HepG2 (cell line): ENCODE measurements around the gene GDF9. TPM values are rescaled to one million over a fixed set of nuclear protein-coding genes. Genes with fewer than 3 reads are reported as not detected.

Experiments
- ATAD3A ChIP-seq: sonication (generic); formaldehyde crosslinking; IDR thresholded peaks from 2 replicates; pipeline ENCODE4 v1.4.0; 2020; ENCODE audit warnings: missing genetic modification reagents
- ATF1 ChIP-seq: IDR thresholded peaks from 2 replicates; pipeline ENCODE4 v1.6.1; 2016; ENCODE audit warnings: mild to moderate bottlenecking, control low read depth
- CCDC6 ChIP-seq: sonication (generic); formaldehyde crosslinking; IDR thresholded peaks from 2 replicates; pipeline ENCODE4 v1.8.1; 2022; ENCODE audit warnings: mild to moderate bottlenecking, missing genetic modification reagents, moderate library complexity
- HOXA9 ChIP-seq: sonication (generic); formaldehyde crosslinking; IDR thresholded peaks from 2 replicates; pipeline ENCODE4 v1.8.1; 2022; ENCODE audit warnings: missing genetic modification reagents, mild to moderate bottlenecking, moderate library complexity, borderline replicate concordance
- MED13 ChIP-seq: sonication (generic); formaldehyde crosslinking; IDR thresholded peaks from 2 replicates; pipeline ENCODE4 v1.5.0; 2020; ENCODE audit warnings: missing genetic modification reagents
- PHF21A ChIP-seq: sonication (generic); formaldehyde crosslinking; IDR thresholded peaks from 2 replicates; pipeline ENCODE4 v1.5.0; 2020; ENCODE audit warnings: mild to moderate bottlenecking, missing genetic modification reagents
- ZNF430 ChIP-seq: sonication (generic); formaldehyde crosslinking; IDR thresholded peaks from 2 replicates; pipeline ENCODE4 v1.9.0; 2021; ENCODE audit warnings: mild to moderate bottlenecking, missing genetic modification reagents
- ZNF629 ChIP-seq: sonication (generic); formaldehyde crosslinking; conservative IDR thresholded peaks from 2 replicates; pipeline ENCODE4 v1.5.0; 2020; ENCODE audit warnings: missing genetic modification reagents
- polyA plus RNA-seq, 8 experiments: library from polyadenylated mRNA; depleted of rRNA in 3 of 8; stranded (reverse) in 7 of 8; unstranded in 1 of 8; fragments of >200 nt; fragmentation: Illumina TruSeq in 4 of 8; extraction: Trizol in 4 of 8; gene quantifications; 2 replicates each; pipeline versions ENCODE4 v1.2.1 to v1.2.3, GENCODE V29; 2011 to 2016; ENCODE audit warnings: low read depth in 4 of 8, missing spikeins in 1 of 8, mixed read lengths in 1 of 8; ENCODE audit not compliant: insufficient read depth in 1 of 8
- total RNA-seq, 5 experiments: library from RNA; depleted of rRNA; stranded (reverse); fragments of >200 nt; fragmentation: Illumina TruSeq; extraction: Trizol; gene quantifications; 2 replicates each; pipeline ENCODE4 v1.2.3, GENCODE V29; 2016; ENCODE audit warnings: low read depth in 1 of 5
- TF ChIP-seq, protein P1 (sequence below): sonication (generic); formaldehyde crosslinking; conservative IDR thresholded peaks from 2 replicates; pipeline ENCODE4 v1.4.0; 2020; ENCODE audit warnings: missing genetic modification reagents
- TF ChIP-seq, protein P2 (sequence below): sonication (generic); formaldehyde crosslinking; IDR thresholded peaks from 2 replicates; pipeline ENCODE4 v1.4.0; 2020; ENCODE audit warnings: missing genetic modification reagents
- TF ChIP-seq, protein P3 (sequence below): IDR thresholded peaks from 2 replicates; pipeline ENCODE4 v1.6.1; 2016; ENCODE audit warnings: mild to moderate bottlenecking

Gene GDF9
- total and polyA plus RNA-seq, 2 of the 13 experiments (the other 11 are each of a cell fraction or from before 2014, with no cell fraction given) = 0.33 to 0.38 TPM

DNA sequence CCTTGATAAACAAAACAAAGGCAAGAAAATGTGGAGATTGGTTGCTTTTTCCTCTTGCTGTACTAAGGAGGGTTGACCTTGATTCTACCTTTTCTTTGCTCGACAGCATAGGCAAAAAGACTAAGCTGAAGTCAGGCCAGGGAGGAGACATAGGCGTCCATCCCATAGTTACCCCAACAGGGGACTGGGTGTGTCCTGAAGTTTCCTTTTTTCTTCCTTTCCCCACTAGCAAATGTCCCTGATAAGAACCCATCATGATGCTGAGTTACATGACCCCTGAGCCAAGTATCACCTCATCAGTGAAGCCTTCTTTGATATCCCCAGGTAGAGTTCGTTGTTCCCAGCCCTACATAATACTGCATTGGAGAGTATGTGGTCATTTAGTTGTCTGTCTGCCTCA is 26.0 kb downstream of the GDF9 start (continued):
- TF ChIP-seq, protein P1, sequence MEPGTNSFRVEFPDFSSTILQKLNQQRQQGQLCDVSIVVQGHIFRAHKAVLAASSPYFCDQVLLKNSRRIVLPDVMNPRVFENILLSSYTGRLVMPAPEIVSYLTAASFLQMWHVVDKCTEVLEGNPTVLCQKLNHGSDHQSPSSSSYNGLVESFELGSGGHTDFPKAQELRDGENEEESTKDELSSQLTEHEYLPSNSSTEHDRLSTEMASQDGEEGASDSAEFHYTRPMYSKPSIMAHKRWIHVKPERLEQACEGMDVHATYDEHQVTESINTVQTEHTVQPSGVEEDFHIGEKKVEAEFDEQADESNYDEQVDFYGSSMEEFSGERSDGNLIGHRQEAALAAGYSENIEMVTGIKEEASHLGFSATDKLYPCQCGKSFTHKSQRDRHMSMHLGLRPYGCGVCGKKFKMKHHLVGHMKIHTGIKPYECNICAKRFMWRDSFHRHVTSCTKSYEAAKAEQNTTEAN = peak; percentile 2; the same call in 1 of the 2 replicates
- TF ChIP-seq ZNF430 (CRISPR knock-in tag) = no peak
- TF ChIP-seq MED13 (CRISPR knock-in tag) = no peak
- TF ChIP-seq HOXA9 = no peak
- no peak for TF ChIP-seq ATAD3A
- TF ChIP-seq PHF21A (CRISPR knock-in tag) = 0 out of 2 replicates have a peak, but pooled peaks have one; percentile 12
- no peak for TF ChIP-seq ZNF629 (CRISPR knock-in tag)
- TF ChIP-seq, protein P2, sequence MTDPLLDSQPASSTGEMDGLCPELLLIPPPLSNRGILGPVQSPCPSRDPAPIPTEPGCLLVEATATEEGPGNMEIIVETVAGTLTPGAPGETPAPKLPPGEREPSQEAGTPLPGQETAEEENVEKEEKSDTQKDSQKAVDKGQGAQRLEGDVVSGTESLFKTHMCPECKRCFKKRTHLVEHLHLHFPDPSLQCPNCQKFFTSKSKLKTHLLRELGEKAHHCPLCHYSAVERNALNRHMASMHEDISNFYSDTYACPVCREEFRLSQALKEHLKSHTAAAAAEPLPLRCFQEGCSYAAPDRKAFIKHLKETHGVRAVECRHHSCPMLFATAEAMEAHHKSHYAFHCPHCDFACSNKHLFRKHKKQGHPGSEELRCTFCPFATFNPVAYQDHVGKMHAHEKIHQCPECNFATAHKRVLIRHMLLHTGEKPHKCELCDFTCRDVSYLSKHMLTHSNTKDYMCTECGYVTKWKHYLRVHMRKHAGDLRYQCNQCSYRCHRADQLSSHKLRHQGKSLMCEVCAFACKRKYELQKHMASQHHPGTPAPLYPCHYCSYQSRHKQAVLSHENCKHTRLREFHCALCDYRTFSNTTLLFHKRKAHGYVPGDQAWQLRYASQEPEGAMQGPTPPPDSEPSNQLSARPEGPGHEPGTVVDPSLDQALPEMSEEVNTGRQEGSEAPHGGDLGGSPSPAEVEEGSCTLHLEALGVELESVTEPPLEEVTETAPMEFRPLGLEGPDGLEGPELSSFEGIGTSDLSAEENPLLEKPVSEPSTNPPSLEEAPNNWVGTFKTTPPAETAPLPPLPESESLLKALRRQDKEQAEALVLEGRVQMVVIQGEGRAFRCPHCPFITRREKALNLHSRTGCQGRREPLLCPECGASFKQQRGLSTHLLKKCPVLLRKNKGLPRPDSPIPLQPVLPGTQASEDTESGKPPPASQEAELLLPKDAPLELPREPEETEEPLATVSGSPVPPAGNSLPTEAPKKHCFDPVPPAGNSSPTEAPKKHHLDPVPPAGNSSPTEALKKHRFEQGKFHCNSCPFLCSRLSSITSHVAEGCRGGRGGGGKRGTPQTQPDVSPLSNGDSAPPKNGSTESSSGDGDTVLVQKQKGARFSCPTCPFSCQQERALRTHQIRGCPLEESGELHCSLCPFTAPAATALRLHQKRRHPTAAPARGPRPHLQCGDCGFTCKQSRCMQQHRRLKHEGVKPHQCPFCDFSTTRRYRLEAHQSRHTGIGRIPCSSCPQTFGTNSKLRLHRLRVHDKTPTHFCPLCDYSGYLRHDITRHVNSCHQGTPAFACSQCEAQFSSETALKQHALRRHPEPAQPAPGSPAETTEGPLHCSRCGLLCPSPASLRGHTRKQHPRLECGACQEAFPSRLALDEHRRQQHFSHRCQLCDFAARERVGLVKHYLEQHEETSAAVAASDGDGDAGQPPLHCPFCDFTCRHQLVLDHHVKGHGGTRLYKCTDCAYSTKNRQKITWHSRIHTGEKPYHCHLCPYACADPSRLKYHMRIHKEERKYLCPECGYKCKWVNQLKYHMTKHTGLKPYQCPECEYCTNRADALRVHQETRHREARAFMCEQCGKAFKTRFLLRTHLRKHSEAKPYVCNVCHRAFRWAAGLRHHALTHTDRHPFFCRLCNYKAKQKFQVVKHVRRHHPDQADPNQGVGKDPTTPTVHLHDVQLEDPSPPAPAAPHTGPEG = 0 out of 2 replicates have a peak, but pooled peaks have one; percentile 15
- 0 out of 2 replicates have a peak, but pooled peaks have one; percentile 9 for TF ChIP-seq ATF1 (CRISPR knock-in tag)
- TF ChIP-seq, protein P3, sequence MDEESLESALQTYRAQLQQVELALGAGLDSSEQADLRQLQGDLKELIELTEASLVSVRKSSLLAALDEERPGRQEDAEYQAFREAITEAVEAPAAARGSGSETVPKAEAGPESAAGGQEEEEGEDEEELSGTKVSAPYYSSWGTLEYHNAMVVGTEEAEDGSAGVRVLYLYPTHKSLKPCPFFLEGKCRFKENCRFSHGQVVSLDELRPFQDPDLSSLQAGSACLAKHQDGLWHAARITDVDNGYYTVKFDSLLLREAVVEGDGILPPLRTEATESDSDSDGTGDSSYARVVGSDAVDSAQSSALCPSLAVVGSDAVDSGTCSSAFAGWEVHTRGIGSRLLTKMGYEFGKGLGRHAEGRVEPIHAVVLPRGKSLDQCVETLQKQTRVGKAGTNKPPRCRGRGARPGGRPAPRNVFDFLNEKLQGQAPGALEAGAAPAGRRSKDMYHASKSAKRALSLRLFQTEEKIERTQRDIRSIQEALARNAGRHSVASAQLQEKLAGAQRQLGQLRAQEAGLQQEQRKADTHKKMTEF (CRISPR knock-in tag) = peak; percentile 5; the same call in 1 of the 2 replicates
- 0 out of 2 replicates have a peak, but pooled peaks have one; percentile 38 for TF ChIP-seq CCDC6 (CRISPR knock-in tag)
